Prostate gland (tissue), 2 donors: ENCODE data around the gene DSCAML1. TPM values are rescaled to one million over a fixed set of nuclear protein-coding genes. Genes with fewer than 3 reads are reported as not detected.

Experiments used
- DNase-seq: peaks from one replicate; pipeline ENCODE4 v3.0.0-alpha.2; 2019; ENCODE audit warnings: low spot score
- H3K27ac ChIP-seq, 2 donors: fragments of 200-600 bp; sonication (generic); 2 replicates each; pipeline ENCODE4 v1.5.1; 2017 to 2019
- H3K27me3 ChIP-seq: fragments of 200-600 bp; sonication (generic); replicated peaks from 2 replicates; pipeline ENCODE4 v1.5.1; 2019; ENCODE audit not compliant: insufficient read depth
- H3K36me3 ChIP-seq, 2 donors: fragments of 200-600 bp; sonication (generic); 1 replicate in 1 of 2; 2 replicates in 1 of 2; pipeline versions ENCODE4 v1.5.1 to v1.8.1; 2017 to 2019
- H3K4me1 ChIP-seq: fragments of 200-600 bp; sonication (generic); replicated peaks from 2 replicates; pipeline ENCODE4 v1.5.1; 2019
- H3K4me3 ChIP-seq, 2 donors: fragments of 200-600 bp; sonication (generic); 2 replicates each; pipeline ENCODE4 v1.5.1; 2017 to 2019
- H3K9me3 ChIP-seq: fragments of 200-600 bp; sonication (generic); 2 replicates; pipeline ENCODE4 v1.5.1; 2017
- CTCF ChIP-seq, 4 experiments: fragments of 200-600 bp in 2 of 4; fragments of 450-650 bp in 2 of 4; sonication (generic) in 2 of 4; IDR thresholded peaks; 1 replicate in 3 of 4; 2 replicates in 1 of 4; pipeline ENCODE4 v1.5.1; 2016 to 2019; ENCODE audit warnings: antibody characterized with exemption in 4 of 4, mild to moderate bottlenecking in 2 of 4, moderate library complexity in 2 of 4
- POLR2A ChIP-seq: fragments of 450-650 bp; IDR thresholded peaks from one replicate; pipeline ENCODE4 v1.6.1; 2016; ENCODE audit warnings: antibody characterized with exemption, mild to moderate bottlenecking
- POLR2AphosphoS5 ChIP-seq: sonication (generic); formaldehyde crosslinking; IDR thresholded peaks from one replicate; pipeline ENCODE4 v1.6.1; 2017; ENCODE audit warnings: antibody characterized with exemption
- WGBS: methylation state at CpG from one replicate; pipeline ENCODE4 v1.1.5; 2018; 5-methylcytosine and 5-hydroxymethylcytosine counted together
- intact Hi-C: fragments of 100-400 bp; cut with DNase I; formaldehyde crosslinking; loops from one replicate; pipeline ENCODE4 v1.14.2; 2022
- total RNA-seq, 2 donors: library from RNA; depleted of rRNA; stranded (reverse); fragments of >200 nt; gene quantifications; one replicate each; pipeline ENCODE4 v1.1.0, GENCODE V29; 2016

The DSCAML1 gene
- total RNA-seq, 2 donors from 2014 or later: 0.14 to 2.8 TPM

GRCh38 chr11:117786135-117786870 lies 10.7 kb downstream of the DSCAML1 start:
- 49% methylated on average over 14 of the region's 14 CpGs for WGBS
- Histone ChIP-seq H3K36me3 (no peaks in the 10 kb centered on the region), H3K4me3 (no peak overlapping the region), H3K9me3 (no peaks in the 10 kb centered on the region), H3K4me1 (no peaks in the 10 kb centered on the region), H3K27me3 (no peaks in the 10 kb centered on the region), H3K27ac (no peak overlapping the region)
- no peak for TF ChIP-seq POLR2AphosphoS5
- TF ChIP-seq CTCF (IDR thresholded peaks at IDR 0.05): no peak
- no peak for TF ChIP-seq POLR2A
- DNase-seq: no peak
- intact Hi-C loops: no loop called here

GRCh38 chr11:117782101-117782500 lies 14.9 kb downstream of the DSCAML1 start:
- TF ChIP-seq POLR2A (no peak), POLR2AphosphoS5 (no peak), CTCF (IDR thresholded peaks at IDR 0.05) (no peak)
- Histone ChIP-seq H3K4me1 (no peaks in the 10 kb centered on the region), H3K27me3 (peaks cover 5% of the 10 kb centered on the region), H3K9me3 (no peaks in the 10 kb centered on the region), H3K27ac (no peak overlapping the region), H3K36me3 (no peaks in the 10 kb centered on the region), H3K4me3 (no peak overlapping the region)
- intact Hi-C loops: no loop called here
- DNase-seq: no peak
- WGBS: 55% methylated on average over 11 of the region's 11 CpGs

- no peak for DNase-seq
- Histone ChIP-seq H3K9me3 (no peaks in the 10 kb centered on the region), H3K27me3 (peaks cover 5% of the 10 kb centered on the region), H3K27ac (no peak overlapping the region), H3K4me1 (no peaks in the 10 kb centered on the region), H3K4me3 (no peak overlapping the region), H3K36me3 (no peaks in the 10 kb centered on the region)
- intact Hi-C loops: no loop called here
- TF ChIP-seq POLR2AphosphoS5 (no peak), CTCF (IDR thresholded peaks at IDR 0.05) (no peak), POLR2A (no peak)
- WGBS: 85% methylated on average over 4 of the region's 4 CpGs
These were observed 15.4 kb downstream of the DSCAML1 start for GRCh38 chr11:117781627-117782026.

- Histone ChIP-seq H3K27me3 (peaks cover 5% of the 10 kb centered on the region), H3K27ac (no peak overlapping the region), H3K36me3 (no peaks in the 10 kb centered on the region), H3K4me3 (no peak overlapping the region), H3K4me1 (no peaks in the 10 kb centered on the region), H3K9me3 (no peaks in the 10 kb centered on the region)
- no peak for DNase-seq
- intact Hi-C loops: no loop called here
- WGBS: 88% methylated on average over 26 of the region's 26 CpGs
- no peak for TF ChIP-seq CTCF (IDR thresholded peaks at IDR 0.05)
- no peak for TF ChIP-seq POLR2A
- TF ChIP-seq POLR2AphosphoS5: no peak
These were observed 16.6 kb downstream of the DSCAML1 start for GRCh38 chr11:117780456-117780855.

- no peak for DNase-seq
- no peaks in the 10 kb centered on the region for H3K9me3 ChIP-seq
- H3K4me3 ChIP-seq: no peak overlapping the region
- no peaks in the 10 kb centered on the region for H3K4me1 ChIP-seq
- H3K27ac ChIP-seq: no peak overlapping the region
- TF ChIP-seq POLR2AphosphoS5 (no peak), POLR2A (no peak), CTCF (IDR thresholded peaks at IDR 0.05) (no peak)
- 71% methylated on average over 3 of the region's 3 CpGs for WGBS
- intact Hi-C loops: no loop called here
- peaks cover 5% of the 10 kb centered on the region for H3K27me3 ChIP-seq
- H3K36me3 ChIP-seq: no peaks in the 10 kb centered on the region
These were observed 22.5 kb downstream of the DSCAML1 start for GRCh38 chr11:117774553-117774952.
